HEK293T (cell line): ENCODE data around the gene CAV3.

Experiments
- CTCF ChIA-PET: fragments of 350-600 bp; formaldehyde crosslinking; extraction: SDS; loops from one replicate; lab custom pipeline; 2021; ENCODE audit warnings: antibody characterized with exemption, inconsistent platforms; lab: Yijun Ruan, JAX
- POLR2A ChIA-PET: fragments of 350-600 bp; formaldehyde crosslinking; extraction: SDS; loops from one replicate; lab custom pipeline; 2020; ENCODE audit warnings: antibody characterized with exemption, inconsistent platforms; lab: Yijun Ruan, JAX
- DNase-seq: peaks from one replicate; pipeline ENCODE4 v3.0.0; 2012; ENCODE audit warnings: mixed read lengths; ENCODE audit errors: extremely low spot score
- ARNT ChIP-seq: fragments of 450-650 bp; IDR thresholded peaks from 2 replicates; pipeline ENCODE4 v1.6.1; 2017; ENCODE audit warnings: mild to moderate bottlenecking
- BHLHE40 ChIP-seq: fragments of 450-650 bp; IDR thresholded peaks from 2 replicates; pipeline ENCODE4 v1.6.1; 2016; ENCODE audit warnings: mild to moderate bottlenecking, moderate library complexity, borderline replicate concordance
- CTBP1 ChIP-seq: fragments of 450-650 bp; IDR thresholded peaks from 2 replicates; pipeline ENCODE4 v1.6.1; 2016; ENCODE audit warnings: borderline replicate concordance
- ELF4 ChIP-seq: fragments of 450-650 bp; IDR thresholded peaks from 2 replicates; pipeline ENCODE4 v1.6.1; 2017; ENCODE audit warnings: antibody characterized with exemption
- FOXA1 ChIP-seq: fragments of 450-650 bp; IDR thresholded peaks from 2 replicates; pipeline ENCODE4 v1.6.1; 2016; ENCODE audit warnings: mild to moderate bottlenecking
- FOXK2 ChIP-seq: fragments of 450-650 bp; IDR thresholded peaks from 2 replicates; pipeline ENCODE4 v1.6.1; 2016; ENCODE audit warnings: mild to moderate bottlenecking
- FOXM1 ChIP-seq: fragments of 450-650 bp; IDR thresholded peaks from 2 replicates; pipeline ENCODE4 v1.6.1; 2017; ENCODE audit warnings: mild to moderate bottlenecking, borderline replicate concordance
- HDGF ChIP-seq: fragments of 450-650 bp; IDR thresholded peaks from 2 replicates; pipeline ENCODE4 v1.6.1; 2017; ENCODE audit warnings: antibody characterized with exemption, borderline replicate concordance
- L3MBTL2 ChIP-seq: fragments of 450-650 bp; conservative IDR thresholded peaks from 2 replicates; pipeline ENCODE4 v1.6.1; 2016; ENCODE audit warnings: mild to moderate bottlenecking
- LEF1 ChIP-seq: fragments of 450-650 bp; IDR thresholded peaks from 2 replicates; pipeline ENCODE4 v1.6.1; 2017; ENCODE audit warnings: mild to moderate bottlenecking, borderline replicate concordance
- NFRKB ChIP-seq: fragments of 450-650 bp; IDR thresholded peaks from 2 replicates; pipeline ENCODE4 v1.6.1; 2016; ENCODE audit warnings: mild to moderate bottlenecking, moderate library complexity
- SP1 ChIP-seq: fragments of 450-650 bp; IDR thresholded peaks from 2 replicates; pipeline ENCODE4 v1.6.1; 2017
- SUZ12 ChIP-seq: fragments of 450-650 bp; IDR thresholded peaks from 2 replicates; pipeline ENCODE4 v1.6.1; 2016; ENCODE audit warnings: mild to moderate bottlenecking
- TARDBP ChIP-seq: fragments of 450-650 bp; IDR thresholded peaks from 2 replicates; pipeline ENCODE4 v1.6.1; 2016
- ZNF384 ChIP-seq: fragments of 450-650 bp; IDR thresholded peaks from 2 replicates; pipeline ENCODE4 v1.6.1; 2016
- TF ChIP-seq, protein P1 (sequence below): fragments of 450-650 bp; IDR thresholded peaks from 2 replicates; pipeline ENCODE4 v1.6.1; 2016

CAV3 gene

DNA sequence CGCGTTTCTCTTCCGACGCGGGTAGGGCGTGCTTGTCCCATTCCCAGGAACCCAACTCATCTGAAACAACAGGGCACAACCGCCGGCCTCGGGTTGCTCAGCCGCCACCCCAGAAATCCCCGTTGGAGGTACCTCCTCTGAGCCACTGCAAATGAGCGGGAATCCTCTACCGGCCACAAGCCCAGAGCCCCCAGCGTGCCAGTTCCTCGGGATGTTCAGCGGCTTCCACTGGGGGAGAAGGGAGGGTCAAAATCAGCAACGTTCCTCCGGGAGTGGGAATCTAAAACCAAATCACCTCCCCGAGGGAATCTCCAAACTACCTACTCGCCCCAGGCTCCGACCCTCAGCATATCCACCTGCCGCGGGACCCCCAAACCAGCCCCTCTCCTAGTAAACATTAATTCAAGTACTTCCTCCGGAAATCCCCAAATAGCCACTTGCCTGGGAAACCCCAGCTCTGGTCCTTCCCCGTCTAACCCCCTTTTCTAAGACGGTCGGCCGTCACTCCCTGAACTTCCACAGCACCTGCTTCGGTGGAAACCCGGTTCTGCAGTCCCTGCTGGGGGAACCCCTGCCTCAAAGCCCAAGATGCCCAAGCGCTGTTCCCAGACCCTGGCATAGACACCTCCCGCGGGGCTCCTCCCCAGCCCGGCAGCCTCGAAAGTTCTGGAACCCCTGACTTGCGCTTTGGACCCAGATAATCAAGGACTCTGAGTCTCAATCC lies 34.9 kb downstream of the CAV3 start:
- CTCF ChIA-PET = interaction anchor here (0.6 to 1.1 kb wide), 3 partner anchors 15 to 748 kb away, joined by 3 to 5 read pairs (median 3); no protein-coding TSS in a partner anchor
- POLR2A ChIA-PET = no interaction called here
- no peak for DNase-seq
- TF ChIP-seq FOXA1 (no peak), L3MBTL2 (no peak), BHLHE40 (no peak), FOXK2 (no peak), ELF4 (no peak), HDGF (no peak), TARDBP (no peak), NFRKB (no peak), LEF1 (no peak), SP1 (no peak), SUZ12 (no peak), ARNT (no peak), FOXM1 (no peak), CTBP1 (no peak), ZNF384 (no peak)
- TF ChIP-seq, protein P1, sequence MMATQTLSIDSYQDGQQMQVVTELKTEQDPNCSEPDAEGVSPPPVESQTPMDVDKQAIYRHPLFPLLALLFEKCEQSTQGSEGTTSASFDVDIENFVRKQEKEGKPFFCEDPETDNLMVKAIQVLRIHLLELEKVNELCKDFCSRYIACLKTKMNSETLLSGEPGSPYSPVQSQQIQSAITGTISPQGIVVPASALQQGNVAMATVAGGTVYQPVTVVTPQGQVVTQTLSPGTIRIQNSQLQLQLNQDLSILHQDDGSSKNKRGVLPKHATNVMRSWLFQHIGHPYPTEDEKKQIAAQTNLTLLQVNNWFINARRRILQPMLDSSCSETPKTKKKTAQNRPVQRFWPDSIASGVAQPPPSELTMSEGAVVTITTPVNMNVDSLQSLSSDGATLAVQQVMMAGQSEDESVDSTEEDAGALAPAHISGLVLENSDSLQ = no peak

DNA sequence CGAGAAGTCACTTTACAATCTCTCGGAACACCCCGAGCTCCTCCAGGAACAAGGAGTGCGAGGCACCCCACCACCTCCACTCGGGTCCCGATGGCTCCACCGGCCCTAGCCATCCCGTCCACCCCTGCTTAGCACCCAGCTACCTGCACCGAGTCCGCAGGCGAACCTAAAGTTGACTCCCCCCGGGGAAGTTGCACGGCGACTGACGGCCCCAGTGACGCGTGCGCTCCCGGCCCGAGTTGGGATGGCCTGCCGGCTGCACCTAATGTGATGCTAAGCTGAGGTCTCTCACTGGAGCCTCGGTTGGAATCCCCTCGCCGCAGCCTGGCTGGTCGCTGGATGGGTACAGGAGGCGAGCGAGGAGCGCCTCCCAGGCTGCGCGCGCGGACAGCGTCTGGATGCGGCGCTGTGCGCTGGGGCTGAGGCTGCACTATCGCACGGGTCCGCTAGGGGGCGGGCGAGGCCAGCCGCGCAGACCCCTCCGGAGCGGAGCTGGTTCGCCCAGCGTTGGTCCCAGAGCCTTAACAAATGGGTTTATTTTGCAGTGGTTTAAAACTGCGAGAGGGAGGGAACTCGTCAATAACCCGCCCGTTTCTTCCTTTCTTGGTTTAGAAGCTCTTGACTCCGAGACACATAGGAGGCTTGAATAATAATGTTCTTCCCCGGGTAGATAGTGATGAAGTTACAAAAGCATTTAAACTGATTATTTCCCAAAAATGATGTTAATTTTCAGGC lies 35.7 kb downstream of the CAV3 start, which contains the start of gene OXTR:
Gene OXTR (minus strand): TSS at position 526 of the 735 bp plus-strand sequence. CDS start 1,426 bp downstream, outside the sequence.
- ChIA-PET POLR2A (no interaction called here), CTCF (interaction anchor here (0.6 to 1.9 kb wide), 11 partner anchors 9 to 106 kb away, joined by 3 to 10 read pairs (median 5); no protein-coding TSS in a partner anchor)
- no peak for TF ChIP-seq TARDBP
- TF ChIP-seq FOXA1 = no peak
- TF ChIP-seq ELF4 = no peak
- no peak for TF ChIP-seq NFRKB
- TF ChIP-seq L3MBTL2 = no peak
- TF ChIP-seq SP1 = no peak
- TF ChIP-seq LEF1 = no peak
- TF ChIP-seq, protein P1 = no peak
- TF ChIP-seq FOXK2 = no peak
- TF ChIP-seq BHLHE40 = no peak
- no peak for TF ChIP-seq SUZ12
- TF ChIP-seq CTBP1 = no peak
- TF ChIP-seq ZNF384 = no peak
- peak; percentile 79 for DNase-seq

DNA sequence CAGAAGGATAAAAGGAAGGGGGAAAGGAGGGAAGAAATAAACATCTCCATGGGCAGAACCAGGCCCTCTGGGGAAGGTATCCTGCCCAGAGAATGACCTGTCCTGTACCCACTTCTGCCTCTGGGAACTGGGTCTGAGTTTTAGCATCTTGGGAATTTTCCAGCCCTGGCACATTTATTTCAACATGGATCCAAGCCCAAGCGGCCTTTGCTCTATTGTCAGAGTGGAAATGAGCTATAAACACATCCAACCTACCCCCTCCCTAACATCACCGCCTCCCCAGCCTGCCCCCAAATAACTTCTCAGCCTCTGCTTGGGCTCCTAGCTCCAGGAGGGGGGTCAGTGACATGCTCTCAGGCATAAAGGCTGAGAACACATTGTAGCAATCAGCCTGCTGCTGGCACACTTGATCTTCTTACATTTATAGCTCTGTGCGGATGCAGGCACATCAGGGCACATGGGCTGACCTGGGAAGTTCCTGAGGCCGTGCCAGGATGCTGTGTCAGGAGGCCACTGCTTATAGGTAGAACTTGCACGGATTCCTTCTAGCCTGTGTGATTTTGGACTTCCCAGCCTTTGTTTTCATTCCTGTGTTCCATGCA lies 40.4 kb downstream of the CAV3 start:
- ChIA-PET CTCF (interaction anchor here (0.6 kb wide), 1 partner anchor 128 kb away, joined by 3 read pairs; no protein-coding TSS in a partner anchor), POLR2A (no interaction called here)
- no peak for DNase-seq
- TF ChIP-seq CTBP1 = no peak
- TF ChIP-seq LEF1 = no peak
- TF ChIP-seq L3MBTL2 = no peak
- TF ChIP-seq SP1 = no peak
- TF ChIP-seq BHLHE40 = no peak

DNA sequence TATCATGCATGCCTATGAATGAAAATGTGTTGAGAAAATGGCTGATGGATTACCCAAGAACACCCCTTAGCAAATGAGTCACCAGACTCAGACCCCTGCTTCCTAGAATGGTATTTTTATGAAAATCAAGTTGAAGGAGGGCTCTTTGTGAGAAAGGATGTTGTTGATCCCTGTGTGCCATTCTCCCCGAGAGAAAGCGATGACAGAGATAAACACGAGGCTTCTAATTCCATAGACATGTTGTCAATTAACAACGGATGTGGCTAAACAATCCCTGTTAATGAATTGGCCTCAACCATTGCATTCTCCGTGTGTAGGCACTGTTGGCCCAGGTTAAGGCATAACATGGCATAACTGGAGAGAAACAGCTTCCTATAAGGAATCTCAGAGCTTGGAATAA lies 41.6 kb downstream of the CAV3 start:
- POLR2A ChIA-PET = no interaction called here
- no peak for DNase-seq
- no peak for TF ChIP-seq FOXA1
- TF ChIP-seq FOXM1 = no peak
- no peak for TF ChIP-seq CTBP1
- no peak for TF ChIP-seq L3MBTL2
- no peak for TF ChIP-seq NFRKB
- TF ChIP-seq FOXK2 = no peak
- no peak for TF ChIP-seq SUZ12
- TF ChIP-seq, protein P1 = no peak
- TF ChIP-seq BHLHE40 = no peak
- TF ChIP-seq HDGF = no peak
- no peak for TF ChIP-seq LEF1
- no peak for TF ChIP-seq ARNT
- CTCF ChIA-PET = no interaction called here

DNA sequence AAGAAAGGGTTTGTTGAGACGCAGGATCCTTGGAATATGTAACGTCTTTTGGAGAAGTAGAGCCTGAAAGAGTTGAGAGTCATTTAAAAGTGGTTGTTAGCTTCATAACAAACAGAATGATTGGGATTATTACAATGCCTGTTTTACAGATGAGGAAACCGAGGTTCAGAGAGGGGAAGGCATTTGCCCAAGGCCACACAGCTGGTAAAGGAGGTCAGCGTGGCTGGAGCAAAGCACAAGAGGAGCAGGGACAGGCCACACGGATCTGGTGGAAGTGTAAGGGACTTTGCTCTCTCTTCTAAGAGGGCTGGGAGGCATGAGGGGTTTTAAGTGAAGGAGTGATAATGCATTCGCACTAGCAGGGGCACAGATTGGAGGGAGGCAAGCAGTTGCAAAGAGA lies 42.0 kb downstream of the CAV3 start:
- ChIA-PET POLR2A (no interaction called here), CTCF (no interaction called here)
- TF ChIP-seq, protein P1 = no peak
- TF ChIP-seq ARNT (no peak), HDGF (no peak), BHLHE40 (no peak)
- no peak for DNase-seq
